ENCODE results near the gene CALY.

Gene CALY

DNA sequence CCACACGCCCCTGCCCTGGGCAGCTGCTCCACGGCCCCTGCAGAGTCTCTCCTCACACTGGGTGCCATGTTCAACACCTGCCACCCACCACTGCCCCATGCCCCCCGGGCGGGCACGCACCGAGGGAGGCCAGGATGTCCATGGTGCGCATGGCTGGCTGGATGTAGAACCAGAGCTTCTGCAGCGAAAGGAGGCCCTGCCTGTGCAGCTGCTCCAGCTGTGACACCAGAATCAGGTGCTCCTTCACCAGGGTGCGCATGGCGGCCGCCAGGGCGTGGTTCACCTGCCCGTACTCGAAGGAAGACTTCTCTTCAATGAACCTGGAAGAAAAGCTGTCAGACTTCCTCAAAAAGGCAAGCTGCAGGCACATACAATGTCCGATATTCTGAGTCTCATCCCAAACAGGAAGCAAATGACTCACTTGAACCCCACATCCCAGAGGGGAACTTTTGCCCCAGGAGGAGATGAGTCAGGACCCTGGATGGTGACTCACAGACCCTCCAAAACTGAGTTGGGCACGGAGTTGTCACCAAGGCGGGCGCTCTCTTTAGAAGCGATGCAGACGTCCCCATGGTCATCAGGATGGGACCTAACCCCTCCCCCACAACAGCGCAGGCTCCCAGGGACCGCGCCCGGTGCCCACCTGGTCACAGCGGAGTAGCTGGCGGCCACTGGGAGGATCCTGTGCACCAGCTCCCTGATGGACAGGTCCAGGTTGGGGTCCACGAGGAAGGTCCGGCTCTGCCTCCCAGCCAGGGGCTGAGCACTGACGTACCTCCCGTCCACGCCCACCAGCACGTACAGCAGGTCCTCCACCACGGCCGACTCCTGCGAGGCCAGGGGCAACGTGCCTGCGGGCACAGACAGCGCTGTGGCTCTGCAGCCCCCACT lies 43.5 kb downstream of the CALY start:
- DNase-seq (ENCODE audit: low read depth in 3 of 3, low spot score in 1 of 3): no peak

DNA sequence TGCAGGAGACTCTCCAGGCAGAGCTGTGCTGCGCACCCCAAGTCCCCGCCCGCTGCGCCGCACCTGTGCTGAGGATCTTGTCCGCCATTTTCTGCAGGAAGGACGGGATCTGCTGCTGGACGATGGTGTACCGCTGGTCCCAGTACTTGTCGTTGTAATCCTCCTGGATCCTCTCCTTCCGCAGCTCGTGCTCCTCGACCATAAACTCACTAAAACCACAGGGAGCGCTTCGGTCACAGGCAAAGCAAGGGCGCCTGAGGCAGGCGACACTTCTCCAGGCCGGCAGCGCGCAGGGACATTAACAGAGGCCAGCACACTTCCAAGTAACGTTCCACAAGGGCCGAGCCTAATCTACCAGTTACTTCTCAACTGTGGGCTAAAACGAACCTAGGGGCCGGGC lies 46.9 kb downstream of the CALY start:
- no peak for DNase-seq (ENCODE audit: low read depth in 3 of 3, low spot score in 1 of 3)

DNA sequence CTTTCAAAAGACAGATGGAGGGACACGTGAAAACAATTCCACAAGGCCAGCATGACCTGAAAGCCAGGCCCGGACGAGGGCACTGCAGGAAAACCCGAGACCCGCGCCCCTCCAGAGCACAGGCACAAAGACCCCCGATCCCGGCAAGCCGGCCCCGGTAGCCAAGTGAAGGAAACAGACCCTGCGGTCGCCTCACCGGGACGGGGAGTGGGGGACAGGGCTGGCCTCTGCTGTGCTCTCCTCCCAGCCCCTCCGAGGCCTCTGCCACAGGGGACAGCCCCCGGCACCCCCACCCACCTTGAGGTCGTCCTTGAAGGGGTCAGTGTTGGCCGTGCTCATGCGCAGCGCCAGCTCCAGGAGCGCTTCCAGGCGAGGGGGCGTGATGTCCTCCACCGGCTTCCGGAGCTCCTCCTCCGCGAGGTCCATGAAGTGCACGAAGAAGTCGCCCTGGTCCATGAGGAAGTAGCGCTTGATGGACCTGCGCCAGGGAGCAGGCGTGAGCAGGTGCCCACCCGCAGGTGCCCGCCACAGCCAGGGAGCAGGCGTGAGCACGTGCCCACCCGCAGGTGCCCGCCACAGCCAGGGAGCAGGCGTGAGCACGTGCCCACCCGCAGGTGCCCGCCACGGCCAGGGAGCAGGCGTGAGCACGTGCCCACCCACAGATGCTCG lies 48.7 kb downstream of the CALY start:
- no peak for DNase-seq (ENCODE audit: low read depth in 3 of 3, low spot score in 1 of 3)

DNA sequence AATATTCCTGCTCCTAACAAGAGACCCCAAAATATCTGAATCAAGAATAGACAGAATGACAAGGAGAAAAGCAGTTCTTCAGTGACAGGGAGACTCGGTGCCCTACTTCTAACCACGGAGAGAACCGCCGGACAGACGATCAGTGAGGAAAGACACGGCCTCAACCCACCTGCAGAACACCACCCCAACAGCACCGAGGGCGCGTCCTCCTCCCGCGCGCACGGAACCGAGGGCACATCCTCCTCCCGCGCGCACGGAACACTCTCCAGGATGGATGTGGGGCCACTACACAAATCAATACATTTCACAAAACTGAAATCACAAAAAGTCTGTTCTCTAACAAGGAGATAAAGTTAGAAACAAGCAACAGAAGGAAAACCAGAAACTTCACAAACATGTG lies 50.3 kb downstream of the CALY start:
- no peak for DNase-seq (ENCODE audit: low read depth in 3 of 3, low spot score in 1 of 3)

DNA sequence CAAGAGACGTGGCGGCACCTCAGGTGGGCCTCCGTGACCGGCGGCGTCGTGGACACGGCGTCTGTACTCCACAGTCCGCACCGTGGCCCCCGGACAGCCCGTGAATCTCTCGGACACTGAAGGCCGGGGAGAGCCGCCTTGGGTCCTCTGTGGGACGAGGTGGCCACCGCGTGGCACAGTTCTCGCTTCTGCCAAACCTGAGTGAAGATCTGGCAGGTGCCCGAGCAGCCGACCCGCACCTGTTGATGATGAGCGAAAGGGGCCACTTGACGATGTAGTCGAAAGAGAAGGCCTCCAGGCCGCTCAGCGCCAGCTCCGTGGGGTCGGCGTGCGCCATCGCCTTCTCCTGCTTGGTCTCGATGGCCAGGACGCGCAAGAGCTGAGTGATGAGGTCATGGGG lies 51.5 kb downstream of the CALY start:
- no peak for DNase-seq (ENCODE audit: low read depth in 3 of 3, low spot score in 1 of 3)

DNA sequence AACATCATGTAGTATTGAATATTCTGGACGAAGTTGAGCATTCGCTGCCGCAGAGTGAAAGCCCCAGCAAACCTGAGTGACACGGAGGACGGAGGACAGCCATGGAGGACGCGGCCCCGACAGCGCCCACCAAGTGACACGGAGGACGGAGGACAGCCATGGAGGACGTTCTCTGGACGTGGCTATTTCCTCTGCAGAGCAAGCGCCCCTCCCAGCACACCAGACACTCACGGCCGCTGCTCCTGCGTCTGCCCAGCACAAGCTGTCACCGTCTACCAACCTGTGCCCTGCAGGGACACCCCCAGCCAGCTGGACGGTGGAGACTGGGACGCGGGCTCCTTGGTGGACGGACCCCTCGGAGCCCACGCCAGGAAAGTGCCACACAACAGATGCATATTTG lies 52.8 kb downstream of the CALY start:
- no peak for DNase-seq (ENCODE audit: low read depth in 3 of 3, low spot score in 1 of 3)

DNA sequence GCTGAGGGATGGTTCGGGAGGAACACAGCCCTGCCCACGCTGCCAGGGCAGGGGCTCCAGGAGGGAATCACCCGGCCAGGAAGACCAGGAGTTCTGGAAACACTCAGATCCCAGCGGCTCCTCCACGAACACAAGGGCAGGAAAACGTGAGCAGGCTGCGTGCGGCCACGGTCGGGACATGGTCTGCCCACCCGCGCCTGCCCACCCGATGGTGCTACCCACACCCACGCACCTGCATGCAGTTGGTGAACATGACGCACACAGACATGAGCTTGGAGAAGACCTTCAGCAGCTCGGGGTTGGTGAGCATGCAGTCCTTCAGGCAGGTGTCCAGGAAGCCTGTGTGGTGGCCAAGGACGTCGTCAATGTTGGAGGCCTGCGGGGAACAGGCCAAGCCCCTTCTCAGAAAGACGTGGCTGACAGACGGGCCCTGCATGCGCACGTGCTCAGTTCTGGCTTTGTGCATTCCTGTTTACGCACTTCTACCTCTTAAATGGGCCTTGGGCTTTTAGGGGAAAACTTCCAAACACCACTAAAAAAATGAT lies 53.8 kb downstream of the CALY start:
- DNase-seq (ENCODE audit: low read depth in 3 of 3, low spot score in 1 of 3): no peak

DNA sequence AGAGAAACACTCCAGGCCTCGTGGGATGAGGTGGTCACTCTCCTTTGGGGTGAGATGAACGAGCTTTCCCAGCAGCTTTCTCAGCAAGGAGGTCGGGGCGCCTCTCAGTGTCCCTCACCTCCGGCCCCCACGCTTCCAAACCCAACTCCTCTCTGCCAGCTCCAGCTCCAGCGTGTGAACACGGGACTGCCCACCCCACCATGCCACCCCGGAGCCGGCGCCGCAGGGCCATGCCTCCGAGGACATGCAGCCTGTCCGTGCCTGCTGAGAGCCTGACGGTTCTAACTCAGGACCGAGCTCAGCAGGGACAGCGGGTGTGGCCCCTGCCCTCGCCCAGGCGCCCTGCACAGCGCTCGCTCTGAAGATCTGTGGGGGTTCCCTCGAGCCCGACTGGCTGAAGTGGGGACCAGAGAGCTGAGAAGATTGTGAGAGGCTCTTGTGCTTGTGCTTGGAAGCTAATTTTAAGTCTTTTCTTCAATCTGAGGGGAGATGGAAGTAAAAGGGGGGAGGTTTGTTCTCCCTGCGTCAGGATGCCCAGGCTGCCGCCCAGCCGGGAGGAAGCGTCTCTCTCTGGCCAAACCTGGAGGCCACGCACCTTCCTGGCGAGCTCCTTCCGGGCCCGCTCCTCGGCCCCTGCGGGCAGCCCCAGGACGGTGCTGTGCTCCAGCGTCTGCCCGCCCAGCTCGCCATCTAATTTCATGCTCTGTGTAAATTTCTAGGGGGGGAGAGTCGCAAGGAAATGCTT lies 54.9 kb downstream of the CALY start:
- no peak for DNase-seq (ENCODE audit: low read depth in 3 of 3, low spot score in 1 of 3)

DNA sequence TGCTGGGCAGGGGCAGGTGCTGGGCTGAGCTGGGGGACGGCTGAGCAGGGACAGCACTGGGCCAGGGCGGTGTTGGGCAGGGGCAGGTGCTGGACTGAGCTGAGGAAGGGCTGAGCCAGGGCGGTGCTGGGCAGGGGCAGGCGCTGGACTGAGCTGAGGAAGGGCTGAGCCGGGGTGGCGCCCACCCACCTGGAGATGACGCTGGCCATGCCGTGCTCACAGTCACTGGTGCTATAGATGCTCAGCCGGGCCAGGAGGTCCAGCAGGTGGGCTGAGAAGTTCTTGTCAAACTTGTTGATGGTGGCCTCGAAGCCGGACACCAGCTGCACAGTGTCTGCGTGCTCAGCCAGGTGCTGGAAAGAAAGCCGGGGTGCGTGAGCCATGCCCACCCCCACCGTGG lies 55.6 kb downstream of the CALY start:
- DNase-seq (ENCODE audit: low read depth in 3 of 3, low spot score in 1 of 3): no peak

DNA sequence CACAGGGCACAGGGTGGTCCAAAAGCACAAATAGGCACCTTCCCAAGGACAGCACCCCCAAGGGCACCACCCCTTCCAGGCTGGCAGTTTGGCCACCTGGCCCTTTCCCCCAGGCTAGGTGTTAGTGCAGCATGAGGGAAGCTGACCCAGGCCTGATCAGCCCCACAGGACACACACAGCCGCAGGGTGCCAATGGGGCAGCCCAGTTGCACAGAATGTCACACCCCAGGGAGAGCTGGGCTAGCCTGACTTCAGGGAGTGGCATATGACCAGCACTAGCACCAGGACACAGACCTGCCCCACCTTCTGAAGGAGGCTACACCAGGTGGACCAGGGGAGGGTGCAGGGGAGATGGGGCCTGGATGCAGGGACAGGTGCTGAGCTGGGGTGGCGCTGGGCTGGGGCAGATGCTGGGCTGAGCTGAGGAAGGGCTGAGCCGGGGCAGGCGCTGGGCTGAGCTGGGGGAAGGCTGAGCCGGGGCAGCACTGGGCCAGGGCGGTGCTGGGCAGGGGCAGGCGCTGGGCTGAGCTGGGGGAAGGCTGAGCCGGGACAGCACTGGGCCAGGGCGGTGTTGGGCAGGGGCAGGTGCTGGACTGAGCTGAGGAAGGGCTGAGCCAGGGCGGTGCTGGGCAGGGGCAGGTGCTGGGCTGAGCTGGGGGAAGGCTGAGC lies 56.2 kb downstream of the CALY start:
- DNase-seq (ENCODE audit: low read depth in 3 of 3, low spot score in 1 of 3): no peak

DNA sequence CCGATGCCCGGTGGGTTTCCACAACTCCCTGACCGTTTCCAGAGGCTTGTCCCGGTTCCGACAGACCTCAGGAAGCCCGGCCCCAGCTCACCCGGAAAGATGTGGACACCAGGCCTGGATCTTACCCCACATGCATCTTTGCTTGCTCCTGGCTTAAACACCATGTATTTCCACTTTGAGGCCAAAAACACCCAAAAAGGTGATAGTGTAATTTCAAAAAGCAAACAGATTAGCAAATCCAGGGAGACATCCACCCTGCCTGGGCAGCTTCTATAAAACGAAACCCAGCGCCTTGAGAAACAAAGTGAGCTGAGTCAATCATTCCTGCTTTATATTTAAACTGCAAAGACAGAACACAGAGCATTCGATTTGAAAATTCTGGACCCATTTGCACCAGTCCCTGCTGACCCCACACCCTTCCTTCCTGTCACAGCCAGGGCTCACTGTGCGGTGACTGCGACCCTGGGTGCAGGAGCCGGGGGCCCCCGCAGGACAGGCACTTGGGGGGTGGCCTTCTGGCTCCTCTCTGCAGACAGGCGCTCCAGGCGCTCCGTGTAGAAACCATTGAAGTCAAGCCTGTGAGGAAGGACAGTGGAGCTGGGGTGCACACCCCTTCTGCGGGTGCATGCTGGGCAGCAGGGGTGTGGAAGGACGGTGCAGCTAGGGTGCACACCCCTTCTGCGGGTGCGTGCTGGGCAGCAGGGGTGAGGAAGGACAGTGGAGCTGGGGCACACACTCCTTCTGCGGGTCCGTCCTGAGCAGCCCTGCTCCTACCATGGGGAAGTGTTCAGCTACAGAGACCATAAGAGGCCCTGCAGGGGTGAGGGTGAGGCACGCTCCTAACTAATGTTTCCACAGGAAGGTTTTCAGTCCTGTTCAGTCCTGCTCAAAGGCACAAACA lies 57.1 kb downstream of the CALY start:
- DNase-seq (ENCODE audit: low read depth in 3 of 3, low spot score in 1 of 3): no peak

DNA sequence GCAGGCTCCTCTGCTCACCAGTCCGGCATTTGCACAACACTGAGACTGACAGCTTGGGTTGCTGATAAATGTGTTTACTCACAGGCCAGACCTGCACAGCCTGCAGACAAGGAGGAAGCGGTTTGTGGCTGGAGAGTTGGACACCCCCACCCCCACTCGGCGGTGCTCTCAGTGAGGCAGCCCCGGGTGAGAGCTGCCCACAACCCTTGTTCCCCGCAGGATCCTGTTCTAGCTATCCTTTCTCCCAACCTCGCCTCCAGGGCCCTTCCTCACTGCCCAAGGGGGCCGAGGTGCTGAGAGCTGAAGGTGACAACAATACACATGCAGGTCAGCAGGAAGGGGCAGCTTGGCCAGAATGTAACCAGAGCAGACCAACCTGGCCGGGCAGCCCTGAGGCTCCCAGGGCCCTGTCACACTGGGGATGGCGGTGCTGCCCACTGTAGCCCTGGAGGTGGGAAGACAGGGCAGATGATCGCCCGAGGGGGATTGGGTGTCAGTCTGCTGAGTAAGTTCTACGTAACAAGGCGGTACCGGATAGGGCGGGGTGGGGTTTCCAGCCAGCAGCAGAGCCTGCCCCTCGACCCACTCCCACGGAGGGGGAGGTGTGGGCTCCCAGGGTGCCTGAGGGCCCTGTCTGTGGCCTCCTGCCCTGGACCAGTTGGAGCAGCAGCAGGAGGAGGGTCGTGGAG lies 58.0 kb downstream of the CALY start:
- DNase-seq (ENCODE audit: low read depth in 3 of 3, low spot score in 1 of 3): no peak

DNA sequence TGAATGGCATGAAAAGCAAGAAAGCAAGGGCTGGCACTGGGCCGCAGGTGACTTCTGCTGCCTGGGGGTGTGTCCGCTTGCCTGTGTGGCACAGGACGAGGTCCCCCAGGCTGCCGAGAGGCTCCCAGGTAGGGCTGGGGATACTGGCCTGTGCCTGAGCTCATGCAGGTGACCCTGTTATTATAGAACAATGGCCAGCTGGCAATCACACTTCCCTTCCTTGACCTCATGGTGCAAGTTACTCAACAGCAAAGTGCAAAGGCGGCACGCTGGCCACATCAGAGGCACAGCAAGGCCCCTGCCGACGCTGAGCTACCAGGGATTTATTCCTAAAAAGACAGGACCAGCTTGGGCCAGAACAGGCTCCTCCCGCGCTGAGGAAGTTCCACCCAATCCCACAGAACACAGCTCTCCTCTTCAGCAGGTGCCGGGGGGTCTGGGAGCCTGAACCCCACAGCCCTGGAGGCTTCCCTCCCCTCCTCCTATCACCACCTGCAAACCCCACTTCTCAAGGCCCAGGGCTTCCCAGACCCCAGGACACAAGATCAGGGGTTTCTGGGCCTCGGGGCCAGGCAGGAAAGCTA lies 58.6 kb downstream of the CALY start:
- no peak for DNase-seq (ENCODE audit: low read depth in 3 of 3, low spot score in 1 of 3)

DNA sequence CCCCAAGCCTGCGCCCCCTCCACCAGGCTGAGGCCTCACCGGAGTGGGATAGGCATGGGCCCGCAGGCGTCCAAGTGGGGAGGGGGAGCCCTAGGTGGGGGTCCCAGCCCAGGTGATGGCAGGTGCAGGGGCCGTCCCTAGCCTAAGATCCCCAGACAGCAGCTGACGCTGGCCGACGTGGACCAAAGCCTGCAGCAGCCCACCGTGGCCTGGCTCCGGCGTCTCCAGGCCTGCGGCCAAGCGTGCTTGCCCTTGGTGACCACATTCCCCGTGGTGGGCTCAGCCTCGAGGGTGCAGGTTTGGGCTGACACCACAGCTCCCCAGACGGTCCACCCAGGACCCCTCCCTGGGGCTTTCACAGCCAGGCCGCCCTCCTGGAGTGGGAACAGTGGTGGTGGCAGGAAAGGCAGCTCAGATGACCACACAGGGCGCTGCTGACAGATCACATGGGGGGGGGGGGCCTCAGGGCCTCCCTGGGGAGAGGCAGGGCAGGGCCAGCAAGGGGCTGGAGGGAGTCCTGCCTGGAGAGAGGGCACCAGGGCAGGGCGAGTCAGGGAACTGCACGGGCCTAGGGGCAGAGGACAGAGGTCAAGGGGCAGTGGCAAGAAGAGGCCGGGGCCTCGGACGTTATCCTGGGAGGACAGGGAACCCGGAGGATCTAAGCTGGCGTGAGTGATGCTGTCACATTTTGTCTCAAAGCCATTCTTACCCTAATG lies 59.3 kb downstream of the CALY start:
- DNase-seq (ENCODE audit: low read depth in 3 of 3, low spot score in 1 of 3): no peak

DNA sequence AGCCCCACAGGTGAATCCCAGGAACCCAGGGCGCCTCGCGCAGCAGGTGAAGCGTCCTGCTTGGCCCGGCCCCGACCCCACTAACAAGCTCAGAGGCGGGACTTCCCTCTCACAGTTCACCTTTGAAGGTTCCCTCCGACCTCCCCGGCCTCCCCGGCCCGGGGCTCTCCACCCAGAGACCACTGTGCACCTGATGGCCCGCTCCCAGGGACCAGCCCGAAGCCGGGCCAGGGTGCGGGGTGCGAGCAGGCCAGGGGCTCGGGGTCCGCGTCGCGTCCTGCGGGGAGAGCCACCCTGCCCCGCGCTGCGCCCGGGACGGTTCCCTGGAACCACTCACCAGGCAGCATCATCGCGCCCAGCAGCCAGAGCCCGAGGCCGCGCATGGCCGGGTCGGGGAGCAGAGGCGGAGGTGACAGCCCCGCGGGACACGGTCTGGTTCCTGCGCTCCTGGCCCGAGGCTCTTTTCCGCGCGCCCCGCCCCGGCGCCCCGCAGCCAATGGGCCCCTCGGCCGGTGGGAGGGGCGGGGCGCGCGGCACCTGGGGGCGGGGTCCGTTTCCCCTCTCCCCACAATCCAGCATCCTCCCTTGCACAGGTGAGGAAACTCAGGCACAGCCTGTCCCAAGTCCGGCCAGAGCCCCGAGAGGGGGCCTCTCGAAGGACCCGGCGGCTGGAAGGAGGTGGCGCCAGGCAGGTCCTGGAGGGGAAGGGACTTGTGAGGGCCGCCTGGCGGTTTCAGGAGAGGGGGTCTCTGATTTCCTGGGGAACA lies 60.1 kb downstream of the CALY start, which contains the start of gene ADAM8:
ADAM8 (minus strand) TSS at position 434 of the 767 bp plus-strand sequence; CDS start at position 383, 51 bp downstream.
- peak in 1 of 3 donors; percentile 56 for DNase-seq (ENCODE audit: low read depth in 3 of 3, low spot score in 1 of 3)

DNA sequence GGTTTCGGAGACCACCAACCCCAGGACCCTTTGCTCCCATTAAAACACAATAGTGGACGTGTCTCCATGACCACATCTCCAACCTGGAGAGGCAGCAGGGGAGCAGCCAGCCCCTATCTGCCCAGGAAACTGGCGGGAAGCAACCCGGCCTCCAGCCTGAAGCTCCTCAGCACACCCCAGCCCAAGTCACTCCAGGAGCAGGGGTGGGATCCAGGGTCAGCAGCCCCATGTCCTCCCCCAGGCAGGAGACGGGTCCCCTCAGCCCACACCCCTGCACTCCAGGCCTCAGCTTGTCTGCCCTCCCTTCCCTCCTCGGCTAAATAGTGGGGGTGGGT lies 60.6 kb downstream of the CALY start:
- no peak for DNase-seq (ENCODE audit: low read depth in 3 of 3, low spot score in 1 of 3)

DNA sequence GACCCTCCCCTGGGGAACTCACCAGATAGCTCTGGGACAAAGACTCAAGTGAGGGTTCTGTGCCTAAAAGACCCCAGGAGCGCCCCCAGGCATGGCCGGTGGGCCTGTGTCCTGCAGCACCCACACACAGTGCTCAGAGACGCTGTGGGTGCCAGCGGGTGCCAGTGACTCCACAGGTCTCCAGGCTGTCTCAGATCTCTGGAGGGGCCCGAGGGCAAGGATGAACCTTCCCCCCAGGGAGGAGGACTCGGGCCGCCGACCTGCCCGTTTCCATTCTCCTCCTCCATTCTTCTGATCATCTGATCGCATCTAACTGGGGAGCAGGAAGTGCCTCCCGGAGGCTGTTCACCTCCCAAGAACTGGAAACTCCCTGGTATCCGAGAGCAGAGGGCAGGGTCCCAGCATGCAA lies 61.0 kb downstream of the CALY start:
- DNase-seq (ENCODE audit: low read depth in 3 of 3, low spot score in 1 of 3): no peak
